ENCODE data around the gene HLF.

Gene HLF

DNA sequence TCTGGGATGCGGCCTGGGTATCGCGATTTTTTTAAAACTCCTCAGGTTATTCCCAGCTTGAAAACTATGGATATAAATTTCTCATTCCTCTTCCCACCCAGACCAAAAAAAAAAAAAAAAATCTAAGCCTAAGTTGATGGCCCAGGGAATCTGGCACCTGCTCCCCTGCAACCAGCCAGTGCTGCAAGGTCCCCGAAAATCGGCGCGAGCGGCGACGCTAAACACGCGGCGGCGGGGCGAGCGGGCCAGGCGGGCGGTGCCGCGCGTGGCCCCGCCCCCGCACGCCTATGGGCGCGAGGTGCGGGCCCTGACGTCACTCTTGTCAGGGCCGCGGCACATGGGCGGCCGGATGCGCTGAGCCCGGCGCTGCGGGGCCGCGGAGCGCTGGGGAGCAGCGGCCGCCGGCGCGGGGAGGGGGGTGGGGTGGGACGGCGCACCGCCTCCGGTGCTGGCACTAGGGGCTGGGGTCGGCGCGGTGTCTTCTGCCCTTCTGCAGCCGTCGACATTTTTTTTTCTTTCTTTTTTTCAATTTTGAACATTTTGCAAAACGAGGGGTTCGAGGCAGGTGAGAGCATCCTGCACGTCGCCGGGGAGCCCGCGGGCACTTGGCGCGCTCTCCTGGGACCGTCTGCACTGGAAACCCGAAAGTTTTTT lies at the start of gene HLF:
Gene HLF, plus strand, starts transcription at position 316 of the 654 bp plus-strand sequence. CDS start 525 bp downstream, outside the sequence.
- peak; percentile 84 for DNase-seq

GRCh38 chr17:55215711-55216110 lies 49.0 kb upstream of the HLF start:
- no peak for DNase-seq

GRCh38 chr17:55216888-55217287 lies 47.9 kb upstream of the HLF start:
- DNase-seq: no peak

GRCh38 chr17:55219459-55219858 lies 45.3 kb upstream of the HLF start:
- DNase-seq: no peak

DNA sequence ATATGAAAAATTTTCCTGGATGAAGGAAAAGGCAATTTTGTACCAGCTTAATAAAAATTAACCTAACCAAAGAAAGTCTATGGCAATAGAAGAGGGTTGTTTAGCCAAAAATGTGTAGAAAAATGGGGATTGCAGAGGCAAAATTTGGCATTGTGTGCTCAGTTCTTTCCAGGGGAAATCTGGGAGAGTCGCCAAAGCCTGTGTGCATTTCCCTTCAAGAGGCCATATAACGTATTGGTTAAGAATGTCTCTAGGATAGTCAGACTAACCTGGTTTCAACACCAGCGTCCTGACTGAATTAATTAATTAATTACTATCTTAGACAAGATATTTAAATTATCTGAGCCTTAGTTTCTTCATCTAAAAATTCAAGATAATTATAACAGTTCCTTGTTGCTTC lies 44.8 kb upstream of the HLF start:
- DNase-seq: no peak

DNA sequence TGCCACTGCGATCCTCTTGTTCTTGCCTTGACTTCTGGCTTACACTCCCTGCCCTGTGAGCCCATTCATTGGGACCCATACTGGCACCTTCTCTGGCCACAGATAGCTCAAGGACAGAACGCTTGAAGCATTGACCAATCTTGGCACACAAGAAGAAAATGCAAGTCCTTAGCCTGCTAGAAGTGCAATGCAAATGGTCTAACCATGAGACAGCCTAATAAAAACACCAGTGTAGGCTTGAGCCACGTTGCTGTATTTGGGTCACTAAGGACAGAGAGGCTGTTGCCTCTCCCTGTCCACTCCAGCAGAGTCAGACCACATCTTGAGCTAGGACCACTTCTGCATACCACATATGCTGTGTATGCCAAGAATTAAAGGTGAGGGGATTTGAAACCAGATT lies 41.2 kb upstream of the HLF start:
- DNase-seq: no peak

- DNase-seq: no peak
Observed at GRCh38 chr17:55224746-55225145, 40.0 kb upstream of the HLF start.

DNA sequence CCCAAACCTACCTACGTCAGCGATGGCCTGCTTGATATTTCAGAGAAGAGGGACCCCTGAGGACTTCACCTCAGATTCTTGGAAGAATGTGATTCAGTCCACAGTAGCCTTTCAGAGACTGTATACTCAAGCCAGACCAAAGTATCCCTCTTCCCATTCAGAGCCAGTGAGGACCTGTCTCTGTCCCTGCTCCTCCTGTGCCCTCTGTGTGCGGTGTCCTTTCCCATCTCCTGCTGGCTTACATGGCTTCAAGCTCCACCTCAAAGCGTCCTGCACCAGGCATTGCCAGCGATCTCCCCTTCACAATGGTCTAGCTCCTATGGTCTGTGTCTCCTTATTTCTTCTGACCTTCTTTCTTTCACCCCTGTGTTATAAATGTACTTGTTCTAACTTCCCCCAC lies 39.5 kb upstream of the HLF start:
- DNase-seq: no peak

DNA sequence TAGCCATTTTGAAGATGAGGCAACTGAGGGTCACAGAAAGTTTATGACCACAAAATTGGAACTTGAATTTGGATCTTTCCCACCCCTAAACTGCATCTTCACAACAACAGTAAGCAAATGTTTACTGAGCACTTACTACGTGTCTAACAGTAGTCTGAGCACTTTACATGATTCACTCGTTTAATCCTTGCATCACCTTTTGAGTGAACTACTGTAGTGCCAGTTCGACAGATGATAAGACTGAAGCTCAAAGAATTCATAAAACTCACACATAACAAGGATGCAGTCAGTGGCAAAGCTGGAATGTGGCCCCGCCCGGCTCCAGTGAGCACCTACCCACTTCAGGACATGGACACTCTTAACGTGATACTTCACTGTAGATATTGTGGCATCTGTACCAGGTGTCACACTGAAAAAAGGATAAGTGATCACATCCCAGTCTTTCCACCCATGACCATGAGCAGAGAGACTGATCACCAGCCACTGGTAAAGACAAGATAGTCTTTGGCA lies 36.0 kb upstream of the HLF start:
- DNase-seq: no peak

DNA sequence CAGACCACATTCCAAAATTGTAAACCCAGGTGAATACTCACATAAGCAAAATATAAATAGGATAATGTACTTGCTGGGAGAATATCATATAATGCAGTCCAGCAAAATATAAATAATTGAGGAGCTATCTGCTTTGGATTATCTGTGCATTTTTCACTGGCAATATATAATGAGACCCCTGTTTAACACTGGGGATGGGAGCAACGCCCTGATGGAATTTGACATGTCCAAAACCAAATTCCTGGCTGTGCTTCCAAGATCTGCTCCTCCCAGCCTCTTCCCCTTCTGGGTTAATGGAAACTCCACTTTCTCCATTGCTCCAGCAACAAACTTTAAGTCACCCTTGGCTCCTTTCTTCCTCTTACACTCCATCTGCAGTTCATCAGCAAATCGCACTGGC lies 35.5 kb upstream of the HLF start:
- DNase-seq: no peak

GRCh38 chr17:55230716-55231115 lies 34.0 kb upstream of the HLF start:
- DNase-seq: no peak

DNA sequence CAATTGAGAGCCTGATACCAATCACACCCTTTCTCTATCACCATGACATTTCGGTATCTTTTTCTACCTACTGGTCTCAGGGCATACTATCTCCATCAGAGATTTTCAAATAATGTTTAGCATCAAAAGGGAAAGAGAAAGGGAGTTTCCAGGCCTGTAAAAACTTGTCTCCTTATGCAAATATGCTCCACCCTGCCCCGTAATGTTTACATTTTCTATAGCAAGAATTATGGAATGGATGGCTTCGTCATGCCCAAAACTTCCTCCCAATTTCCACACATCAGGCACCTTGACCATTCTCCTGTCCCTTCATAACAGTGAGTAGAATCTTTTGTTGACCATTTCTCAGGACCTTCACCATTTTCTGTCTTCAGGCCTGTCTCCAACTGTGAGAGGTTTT lies 30.9 kb upstream of the HLF start:
- DNase-seq: no peak

- no peak for DNase-seq
Observed at GRCh38 chr17:55236316-55236715, 28.4 kb upstream of the HLF start.

- DNase-seq: no peak
Observed at GRCh38 chr17:55237268-55237667, 27.5 kb upstream of the HLF start.

DNA sequence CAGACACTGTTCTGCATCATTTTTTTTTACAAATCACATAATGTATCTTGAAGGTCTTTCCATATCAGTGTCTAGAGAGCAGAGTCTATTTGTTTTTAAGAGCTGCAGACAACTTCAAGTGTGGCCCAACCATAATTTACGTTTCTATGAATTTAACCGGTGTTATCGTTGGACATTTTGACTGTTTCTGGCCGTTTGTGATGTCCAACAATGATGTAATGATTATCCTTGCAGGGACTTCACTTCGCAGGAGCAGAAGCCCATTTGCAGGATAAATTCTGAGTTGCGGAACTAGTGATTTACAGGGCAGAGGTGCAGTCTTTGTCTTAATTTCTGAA lies 26.9 kb upstream of the HLF start:
- no peak for DNase-seq

- peak; percentile 97 for DNase-seq
Observed at GRCh38 chr17:55238179-55238930, 26.4 kb upstream of the HLF start.

- DNase-seq: peak; percentile 44
Observed at GRCh38 chr17:55238931-55239297, 25.8 kb upstream of the HLF start.

GRCh38 chr17:55241097-55241496 lies 23.7 kb upstream of the HLF start:
- no peak for DNase-seq

GRCh38 chr17:55242476-55242875 lies 22.3 kb upstream of the HLF start:
- no peak for DNase-seq

- DNase-seq: no peak
Observed at GRCh38 chr17:55245986-55246385, 18.8 kb upstream of the HLF start.

- DNase-seq: no peak
Observed at GRCh38 chr17:55246583-55246982, 18.2 kb upstream of the HLF start.

- DNase-seq: no peak
Observed at GRCh38 chr17:55248077-55248476, 16.7 kb upstream of the HLF start.

GRCh38 chr17:55249861-55250260 lies 14.9 kb upstream of the HLF start:
- no peak for DNase-seq

DNA sequence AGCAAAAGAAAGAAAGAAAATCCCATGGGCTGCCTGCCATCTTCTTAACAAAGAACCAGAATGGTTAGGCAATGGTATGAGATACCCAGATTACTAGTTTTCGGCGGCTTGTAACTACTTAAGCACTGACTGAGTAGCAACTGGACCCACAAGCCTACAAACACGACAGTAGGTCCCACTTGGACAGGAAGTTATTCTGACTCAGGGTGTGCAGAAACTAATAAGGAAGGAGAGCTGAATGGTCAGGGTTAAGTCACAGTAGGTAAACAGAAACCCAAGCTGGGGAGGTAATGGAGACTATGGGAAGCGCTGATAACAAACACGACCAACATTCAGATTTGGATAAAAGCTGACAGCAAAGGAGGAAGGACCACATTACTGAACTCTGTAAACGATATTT lies 10.4 kb upstream of the HLF start:
- no peak for DNase-seq

All from NCI-H510A (cell line).